ENCODE results near the gene GNAS-AS1. TPM values are rescaled to one million over a fixed set of nuclear protein-coding genes. Genes with fewer than 3 reads are reported as not detected.

GNAS-AS1 gene
- total RNA-seq, 1 donor from 2014 or later, result 4.9 TPM

DNA sequence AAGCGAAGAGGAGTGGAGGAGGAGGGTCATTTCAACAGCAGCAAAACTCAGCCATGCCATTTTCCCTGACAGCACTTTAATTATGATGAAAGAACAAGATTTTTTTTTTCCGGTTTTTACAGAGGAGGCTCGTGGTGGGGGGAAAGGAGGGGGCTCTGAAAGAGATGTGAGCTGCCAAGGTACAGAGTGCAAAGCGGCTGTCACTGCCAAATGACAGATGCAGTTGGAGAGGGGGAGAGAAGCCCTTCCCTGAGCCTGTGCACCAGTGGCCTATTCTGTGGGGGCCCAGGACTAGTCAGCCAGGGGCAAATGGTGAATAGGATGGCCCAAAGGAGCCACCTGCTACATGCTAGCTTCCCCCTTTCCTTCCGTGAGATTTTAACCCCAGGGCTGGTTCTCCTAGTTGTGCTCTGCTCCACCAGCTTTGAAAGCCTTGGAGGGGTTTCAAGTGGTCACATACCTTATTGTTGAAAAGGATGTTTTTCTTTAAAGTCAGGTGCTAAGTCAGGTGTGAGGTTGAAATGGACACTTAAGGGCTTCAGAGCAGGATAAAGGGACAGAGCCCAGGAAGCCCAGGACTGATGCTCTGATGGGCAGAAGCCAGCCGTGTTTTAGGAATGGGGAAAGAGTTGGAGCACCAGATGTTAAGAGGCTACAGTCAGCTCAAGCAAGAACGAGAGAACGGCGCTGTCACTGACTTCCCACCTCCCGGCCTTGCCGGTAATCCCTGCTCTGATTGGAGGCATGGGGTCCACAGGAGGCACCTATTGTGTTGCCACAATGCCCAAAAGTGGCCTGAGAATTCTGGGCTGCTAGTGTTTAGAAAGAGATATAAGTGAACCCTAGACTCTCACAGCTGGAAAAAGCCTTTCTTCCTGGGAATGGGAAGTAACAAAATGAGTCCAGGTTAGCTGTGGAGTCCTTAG lies 26.6 kb upstream of the GNAS-AS1 start:
- H3K9me3 Mint-ChIP-seq (ENCODE audit: unreplicated experiment), result no peaks in the 10 kb centered on the region
- no peak for DNase-seq (ENCODE audit: low spot score)
- peak overlapping the region; percentile 93 for H3K27ac Mint-ChIP-seq (ENCODE audit: unreplicated experiment)
- H3K36me3 Mint-ChIP-seq (ENCODE audit: low read depth, unreplicated experiment), result no peaks in the 10 kb centered on the region
- H3K27me3 Mint-ChIP-seq (ENCODE audit: unreplicated experiment), result peaks cover 3% of the 10 kb centered on the region
- H3K4me3 Mint-ChIP-seq (ENCODE audit: unreplicated experiment), result peak overlapping the region; percentile 22
- peaks cover 46% of the 10 kb centered on the region for H3K4me1 Mint-ChIP-seq (ENCODE audit: unreplicated experiment)
- TF ChIP-seq, protein P1, sequence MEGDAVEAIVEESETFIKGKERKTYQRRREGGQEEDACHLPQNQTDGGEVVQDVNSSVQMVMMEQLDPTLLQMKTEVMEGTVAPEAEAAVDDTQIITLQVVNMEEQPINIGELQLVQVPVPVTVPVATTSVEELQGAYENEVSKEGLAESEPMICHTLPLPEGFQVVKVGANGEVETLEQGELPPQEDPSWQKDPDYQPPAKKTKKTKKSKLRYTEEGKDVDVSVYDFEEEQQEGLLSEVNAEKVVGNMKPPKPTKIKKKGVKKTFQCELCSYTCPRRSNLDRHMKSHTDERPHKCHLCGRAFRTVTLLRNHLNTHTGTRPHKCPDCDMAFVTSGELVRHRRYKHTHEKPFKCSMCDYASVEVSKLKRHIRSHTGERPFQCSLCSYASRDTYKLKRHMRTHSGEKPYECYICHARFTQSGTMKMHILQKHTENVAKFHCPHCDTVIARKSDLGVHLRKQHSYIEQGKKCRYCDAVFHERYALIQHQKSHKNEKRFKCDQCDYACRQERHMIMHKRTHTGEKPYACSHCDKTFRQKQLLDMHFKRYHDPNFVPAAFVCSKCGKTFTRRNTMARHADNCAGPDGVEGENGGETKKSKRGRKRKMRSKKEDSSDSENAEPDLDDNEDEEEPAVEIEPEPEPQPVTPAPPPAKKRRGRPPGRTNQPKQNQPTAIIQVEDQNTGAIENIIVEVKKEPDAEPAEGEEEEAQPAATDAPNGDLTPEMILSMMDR (IDR thresholded peaks at IDR 0.05; ENCODE audit: unreplicated experiment), result no peak

DNA sequence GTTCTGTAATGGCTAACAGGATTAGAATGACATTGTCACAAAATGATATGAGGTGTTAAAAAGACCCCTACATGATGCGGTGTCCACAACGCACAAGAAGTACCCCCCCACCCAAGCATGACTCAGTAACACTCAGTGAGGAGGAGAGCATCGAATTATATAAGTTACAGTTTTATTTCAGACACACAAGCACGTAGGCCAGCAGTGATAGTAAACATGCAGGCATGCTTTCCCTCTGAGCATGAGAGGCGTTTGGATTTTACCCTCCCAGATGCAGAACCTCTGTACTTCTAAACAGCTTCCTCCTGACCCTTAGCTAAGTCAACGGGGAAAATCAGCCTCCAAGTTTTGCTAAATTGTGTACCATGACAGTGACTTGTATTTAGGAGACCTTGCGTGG lies 25.7 kb upstream of the GNAS-AS1 start:
- no peak for DNase-seq (ENCODE audit: low spot score)

DNA sequence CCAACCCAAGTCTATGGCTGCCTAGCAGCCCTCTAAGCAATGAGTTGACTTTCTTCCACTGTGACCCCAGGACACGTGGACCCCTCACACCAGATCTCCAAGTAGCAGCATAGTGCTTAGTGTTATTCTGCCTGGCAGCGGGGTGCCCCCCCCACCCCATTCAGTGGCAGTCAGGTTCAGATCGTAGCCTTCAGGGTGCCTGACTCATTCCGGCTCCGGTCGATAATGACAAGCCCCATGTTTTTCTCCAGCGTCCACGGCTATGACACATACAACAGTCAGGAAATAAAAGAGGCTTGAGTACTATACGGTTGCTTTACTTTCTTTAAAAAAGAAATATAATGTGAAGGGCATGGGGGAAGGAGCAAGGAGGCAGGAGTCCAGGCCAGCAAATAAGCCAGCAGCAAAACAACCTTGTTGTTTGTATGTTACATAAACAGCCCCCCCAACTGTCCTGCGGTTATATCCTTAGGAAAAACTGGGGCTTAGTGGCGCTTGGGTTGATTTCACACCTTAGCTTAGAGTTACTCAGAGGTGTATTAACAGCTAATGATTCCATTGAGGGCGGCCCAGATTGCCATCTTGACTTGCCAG lies 24.9 kb upstream of the GNAS-AS1 start:
- Mint-ChIP-seq H3K36me3 (ENCODE audit: low read depth, unreplicated experiment) (no peaks in the 10 kb centered on the region), H3K27me3 (ENCODE audit: unreplicated experiment) (peaks cover 3% of the 10 kb centered on the region), H3K9me3 (ENCODE audit: unreplicated experiment) (no peaks in the 10 kb centered on the region), H3K4me3 (ENCODE audit: unreplicated experiment) (no peak overlapping the region), H3K4me1 (ENCODE audit: unreplicated experiment) (peaks cover 52% of the 10 kb centered on the region), H3K27ac (ENCODE audit: unreplicated experiment) (no peak overlapping the region)
- DNase-seq (ENCODE audit: low spot score), result no peak
- TF ChIP-seq, protein P1 (IDR thresholded peaks at IDR 0.05; ENCODE audit: unreplicated experiment), result no peak

More for the DNA sequence above, 25.7 kb upstream of the GNAS-AS1 start:
- H3K4me1 Mint-ChIP-seq (ENCODE audit: unreplicated experiment), result peaks cover 47% of the 10 kb centered on the region
- H3K27me3 Mint-ChIP-seq (ENCODE audit: unreplicated experiment), result peaks cover 3% of the 10 kb centered on the region
- no peak overlapping the region for H3K27ac Mint-ChIP-seq (ENCODE audit: unreplicated experiment)
- TF ChIP-seq, protein P1 (IDR thresholded peaks at IDR 0.05; ENCODE audit: unreplicated experiment), result no peak
- no peaks in the 10 kb centered on the region for H3K9me3 Mint-ChIP-seq (ENCODE audit: unreplicated experiment)
- H3K4me3 Mint-ChIP-seq (ENCODE audit: unreplicated experiment), result no peak overlapping the region
- H3K36me3 Mint-ChIP-seq (ENCODE audit: low read depth, unreplicated experiment), result no peaks in the 10 kb centered on the region

DNA sequence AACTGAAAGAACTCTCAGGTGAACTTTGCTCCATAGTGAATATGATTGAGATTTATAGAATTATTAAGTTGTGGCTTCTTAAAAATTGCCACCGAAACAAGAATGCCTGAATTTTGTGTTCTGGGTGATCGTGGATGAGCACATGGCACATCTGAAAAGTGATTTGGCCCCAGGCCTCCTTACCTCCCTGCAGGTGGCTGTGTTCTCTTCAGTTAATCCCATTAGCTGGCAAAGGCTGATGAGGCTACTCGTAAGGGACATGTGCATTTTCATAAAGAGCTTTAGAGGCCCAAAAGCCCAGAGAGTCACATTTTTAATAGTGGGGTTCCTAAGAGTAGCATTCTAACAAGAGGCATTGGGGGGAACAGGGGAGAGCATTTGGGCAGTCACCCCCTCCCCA lies 24.4 kb upstream of the GNAS-AS1 start:
- Mint-ChIP-seq H3K27ac (ENCODE audit: unreplicated experiment) (no peak overlapping the region), H3K9me3 (ENCODE audit: unreplicated experiment) (no peaks in the 10 kb centered on the region)

More for the DNA sequence above, 24.4 kb upstream of the GNAS-AS1 start:
- Mint-ChIP-seq H3K36me3 (ENCODE audit: low read depth, unreplicated experiment) (no peaks in the 10 kb centered on the region), H3K27me3 (ENCODE audit: unreplicated experiment) (peaks cover 3% of the 10 kb centered on the region), H3K4me3 (ENCODE audit: unreplicated experiment) (no peak overlapping the region), H3K4me1 (ENCODE audit: unreplicated experiment) (peaks cover 55% of the 10 kb centered on the region)
- TF ChIP-seq, protein P1 (IDR thresholded peaks at IDR 0.05; ENCODE audit: unreplicated experiment), result no peak
- no peak for DNase-seq (ENCODE audit: low spot score)
